ENCODE results near the gene ANO4.
"Not testable (repeated sequence)": the region's sequence is repeated elsewhere in the genome, so short reads cannot be mapped to it uniquely, and the experiment has no call there.

The ANO4 gene

DNA sequence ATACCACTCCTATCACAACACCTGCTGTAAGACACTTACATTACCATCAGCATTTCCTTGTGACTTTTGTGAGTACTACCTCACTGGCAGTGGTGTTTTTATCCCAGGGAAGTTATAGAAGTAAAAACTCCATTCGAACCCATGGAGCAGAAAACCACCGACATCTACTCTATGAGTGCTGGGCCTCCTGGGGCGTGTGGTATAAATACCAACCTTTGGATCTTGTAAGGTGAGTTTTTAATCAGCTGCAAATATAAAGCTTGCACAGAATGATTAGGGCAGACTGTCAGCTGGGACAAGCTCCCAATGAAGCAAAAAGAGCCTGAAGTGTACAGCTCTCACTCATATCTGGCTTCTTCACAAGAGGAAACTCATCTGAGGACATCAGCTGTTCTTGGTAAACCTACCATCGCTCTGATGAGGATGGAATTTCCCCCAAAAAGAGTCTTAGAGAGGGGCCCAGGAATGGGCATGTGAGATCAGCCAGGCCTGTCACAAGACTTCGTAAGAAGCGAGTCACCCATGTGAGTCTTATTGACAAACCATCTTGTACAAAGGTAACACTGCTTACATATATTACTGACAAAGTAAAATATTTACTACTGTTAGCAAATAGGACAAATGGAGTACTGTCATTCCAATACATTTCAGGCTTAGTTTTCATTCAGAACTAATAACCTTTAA is 245.4 kb downstream of the ANO4 start:
- DNase-seq (ENCODE audit: low read depth in 2 of 3, low spot score in 2 of 3), result no peak

DNA sequence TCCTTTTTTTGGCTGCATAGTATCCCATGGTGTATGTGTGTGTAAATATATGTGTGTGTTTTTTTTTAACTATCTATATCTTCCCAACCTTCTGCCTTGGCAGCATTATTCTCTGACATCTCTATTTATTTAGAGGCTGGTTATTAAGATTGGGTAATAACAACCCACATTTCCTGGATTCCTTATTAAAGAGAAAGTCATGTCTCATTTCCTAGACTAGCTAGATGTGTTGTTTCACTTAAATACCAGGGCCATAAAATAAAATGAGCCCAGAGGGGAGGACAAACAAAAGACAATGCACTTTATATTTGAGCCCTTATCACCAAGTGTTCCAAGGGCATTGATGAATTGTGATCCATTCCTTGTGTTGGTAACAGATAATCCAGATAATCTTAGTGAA is 246.4 kb downstream of the ANO4 start:
- no peak for DNase-seq (ENCODE audit: low read depth in 2 of 3, low spot score in 2 of 3)

DNA sequence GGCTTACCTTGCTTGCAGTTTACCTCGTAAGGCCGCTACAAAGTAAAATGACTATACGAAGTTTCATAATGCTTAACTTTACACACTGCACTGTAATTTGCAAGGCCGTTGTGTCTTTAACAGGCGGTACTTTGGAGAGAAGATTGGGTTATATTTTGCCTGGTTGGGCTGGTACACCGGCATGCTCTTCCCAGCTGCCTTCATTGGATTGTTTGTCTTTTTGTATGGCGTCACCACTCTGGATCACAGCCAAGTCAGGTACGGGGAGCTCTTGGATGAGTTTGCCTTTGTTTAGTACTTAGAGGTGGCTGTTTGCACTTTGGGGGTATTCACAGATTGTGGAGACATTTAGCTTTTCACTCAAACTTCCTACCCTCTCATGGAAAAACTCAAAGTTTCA is 247.6 kb downstream of the ANO4 start:
- DNase-seq (ENCODE audit: low read depth in 2 of 3, low spot score in 2 of 3), result no peak

DNA sequence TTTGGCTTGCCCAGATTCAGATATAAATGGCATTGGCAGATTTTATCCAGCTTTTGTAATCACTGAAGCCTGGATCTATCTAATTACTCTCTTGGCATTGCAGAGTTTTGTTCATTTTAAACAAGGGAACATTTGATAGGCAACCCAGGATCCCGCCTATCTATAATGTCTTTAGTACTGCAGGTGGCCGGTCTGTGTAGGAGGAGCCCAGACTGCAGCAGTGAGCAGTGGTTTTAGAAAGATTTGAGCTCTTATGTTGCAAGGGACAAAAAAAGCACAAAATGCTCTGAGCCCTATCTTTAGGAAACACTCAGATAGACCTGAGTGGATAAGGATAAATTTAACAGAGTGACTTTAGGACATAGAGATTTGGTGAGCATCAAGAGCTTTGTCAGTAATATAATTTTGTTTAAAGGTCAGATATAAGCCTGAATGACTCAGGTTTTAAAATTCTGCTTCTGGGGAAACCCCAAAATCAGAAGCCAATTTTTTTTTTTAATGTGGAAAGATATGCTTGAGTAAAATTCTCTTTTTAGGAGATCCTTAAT is 250.0 kb downstream of the ANO4 start:
- no peak for DNase-seq (ENCODE audit: low read depth in 2 of 3, low spot score in 2 of 3)

DNA sequence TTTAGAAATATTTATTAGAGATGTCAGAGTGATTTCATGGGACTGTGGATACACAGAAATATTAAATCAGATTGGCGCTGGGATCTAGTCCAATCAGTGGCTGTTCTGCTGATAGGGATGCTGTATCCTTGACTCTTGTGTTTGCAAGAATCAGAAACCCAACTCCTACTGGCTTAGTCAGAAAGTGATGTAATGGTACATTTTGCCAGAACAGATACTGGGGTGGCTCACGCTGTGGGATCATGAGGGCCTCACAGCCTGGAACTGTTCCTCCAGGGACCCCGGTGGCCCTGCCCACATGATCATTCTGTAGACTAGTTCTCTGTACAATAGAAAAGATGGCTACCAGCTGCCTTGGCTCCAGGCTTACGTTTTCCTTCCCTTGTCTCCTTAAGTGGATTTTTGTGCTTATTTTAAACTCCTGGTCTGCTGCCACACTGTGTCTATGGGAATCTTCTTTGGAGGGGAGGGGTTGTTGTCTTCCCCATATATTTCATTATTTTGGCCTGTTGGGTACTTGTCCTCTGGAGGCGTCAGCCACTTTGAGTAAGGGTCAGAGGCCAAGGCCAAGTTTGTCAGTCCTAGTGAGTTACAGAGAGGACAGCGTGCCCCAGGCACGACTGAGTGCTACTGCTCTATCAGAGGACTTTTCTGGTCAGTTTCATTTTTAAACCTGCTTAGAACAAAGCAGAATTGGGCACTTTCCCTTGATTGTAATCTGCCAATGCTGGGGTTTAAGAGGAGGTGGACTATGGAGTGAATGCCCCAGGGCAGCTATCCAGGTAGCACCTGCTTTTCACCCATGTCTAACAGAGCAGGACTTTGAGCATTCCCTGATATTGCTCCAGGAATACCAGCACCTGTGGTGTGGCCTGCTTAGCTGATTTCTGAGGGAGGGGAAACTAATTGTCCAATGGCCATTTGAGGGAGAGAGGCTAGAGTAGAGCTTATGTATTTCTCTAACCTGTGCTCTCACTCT is 251.2 kb downstream of the ANO4 start:
- no peak for DNase-seq (ENCODE audit: low read depth in 2 of 3, low spot score in 2 of 3)

DNA sequence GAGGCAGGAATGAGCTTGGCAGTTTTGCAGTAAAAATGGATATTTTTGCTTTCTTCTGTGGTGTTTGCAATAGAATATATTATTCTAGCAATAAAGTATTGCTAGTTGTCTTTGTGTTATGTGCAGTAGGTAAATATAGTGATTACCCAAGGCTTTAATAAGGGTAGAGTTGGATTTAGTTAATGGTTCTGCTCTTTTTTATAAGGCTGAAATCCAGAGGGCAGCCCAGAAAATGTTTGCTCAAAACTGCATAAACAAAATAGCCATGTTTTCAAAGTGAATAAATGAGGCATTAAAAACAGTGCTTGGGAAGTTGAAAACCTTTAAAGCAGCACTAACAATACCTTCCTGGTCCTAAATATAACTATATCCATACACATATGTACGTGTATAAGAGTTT is 253.1 kb downstream of the ANO4 start:
- DNase-seq (ENCODE audit: low read depth in 2 of 3, low spot score in 2 of 3), result no peak

DNA sequence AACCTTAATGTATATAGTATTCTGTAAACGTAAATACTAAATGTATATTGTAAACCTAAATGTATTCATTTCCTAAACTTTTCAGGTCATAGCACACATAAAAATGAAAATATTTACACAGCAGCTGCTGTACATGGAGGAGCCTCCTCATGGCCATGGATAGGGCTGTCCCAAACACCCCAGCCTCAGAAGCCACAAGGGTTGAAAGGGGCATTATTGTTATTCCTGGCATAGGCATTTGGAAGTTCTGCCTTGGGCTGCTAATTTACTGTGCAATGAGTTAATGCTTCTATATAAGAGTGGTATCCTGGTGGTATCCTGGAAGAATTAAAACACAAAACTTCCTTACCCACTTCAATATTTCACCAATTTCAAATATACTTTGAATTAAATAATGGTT is 256.1 kb downstream of the ANO4 start:
- no peak for DNase-seq (ENCODE audit: low read depth in 2 of 3, low spot score in 2 of 3)

DNA sequence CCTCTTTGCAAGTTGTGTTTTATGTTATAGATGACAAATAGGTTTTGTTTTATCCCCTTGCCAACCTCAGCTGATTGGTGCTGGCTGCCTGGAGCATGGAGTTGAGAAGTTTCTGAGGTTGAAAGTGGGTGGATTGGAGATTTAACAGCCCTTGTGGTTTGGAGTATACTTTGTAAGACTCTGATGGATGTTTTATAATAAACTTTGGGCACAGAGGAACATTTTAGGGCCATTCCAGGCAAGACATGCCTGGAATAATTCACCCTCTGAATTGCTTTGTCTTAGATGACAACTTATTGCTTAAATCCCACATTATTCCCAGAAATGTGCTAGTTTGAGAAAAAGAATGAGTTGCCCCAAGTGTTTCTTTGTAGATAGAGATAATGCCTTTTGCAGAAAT is 256.6 kb downstream of the ANO4 start:
- no peak for DNase-seq (ENCODE audit: low read depth in 2 of 3, low spot score in 2 of 3)

DNA sequence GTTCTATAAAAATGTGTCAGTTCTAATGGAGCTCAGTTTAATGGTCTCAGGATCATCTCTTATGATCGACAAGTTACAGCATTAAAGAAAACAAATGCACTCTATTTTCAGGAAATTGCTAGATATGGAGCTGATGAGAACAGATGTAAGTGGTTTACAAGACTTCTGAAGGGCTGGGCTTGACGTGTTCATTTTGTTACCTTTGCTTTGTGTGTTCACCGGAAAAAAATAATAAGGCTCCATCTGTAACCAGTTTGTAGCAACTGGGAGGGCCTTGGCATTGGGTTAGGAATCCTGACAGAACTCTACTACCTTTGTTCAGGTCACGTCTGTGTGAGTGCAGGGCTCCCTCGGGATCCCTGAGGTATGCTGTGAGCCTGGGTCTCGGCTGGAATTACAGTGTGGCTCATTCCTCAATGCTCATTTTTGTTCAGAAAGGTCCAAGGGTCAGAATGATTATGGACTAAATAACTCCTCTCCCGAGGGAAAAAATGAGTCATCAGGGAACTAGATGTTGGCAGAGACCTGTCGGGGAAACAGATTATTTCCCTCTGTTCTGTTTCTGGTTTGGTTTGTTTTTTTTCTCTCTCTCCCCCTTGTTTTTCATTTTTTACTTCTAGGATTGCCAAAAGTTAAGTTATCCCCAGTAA is 257.4 kb downstream of the ANO4 start:
- no peak for DNase-seq (ENCODE audit: low read depth in 2 of 3, low spot score in 2 of 3)

DNA sequence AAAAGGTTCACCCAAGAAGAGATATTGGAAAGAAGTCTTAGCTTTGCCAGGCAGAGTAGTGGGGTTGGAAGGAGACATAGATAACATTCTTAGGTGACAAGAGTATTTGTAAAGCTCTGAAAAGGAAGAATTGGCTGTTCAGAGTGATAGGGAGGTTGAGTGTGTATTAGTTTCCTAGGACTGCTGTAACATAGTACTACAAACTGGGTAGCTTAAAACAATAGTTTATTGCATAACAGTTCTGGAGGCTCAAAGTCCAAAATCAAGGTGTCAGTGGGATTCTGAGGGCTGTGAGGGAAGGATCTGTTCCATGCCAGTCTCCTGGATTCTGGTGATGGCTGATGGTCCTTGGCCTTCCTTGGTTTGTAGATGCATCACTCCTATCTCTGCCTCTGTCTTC is 258.6 kb downstream of the ANO4 start:
- no peak for DNase-seq (ENCODE audit: low read depth in 2 of 3, low spot score in 2 of 3)

DNA sequence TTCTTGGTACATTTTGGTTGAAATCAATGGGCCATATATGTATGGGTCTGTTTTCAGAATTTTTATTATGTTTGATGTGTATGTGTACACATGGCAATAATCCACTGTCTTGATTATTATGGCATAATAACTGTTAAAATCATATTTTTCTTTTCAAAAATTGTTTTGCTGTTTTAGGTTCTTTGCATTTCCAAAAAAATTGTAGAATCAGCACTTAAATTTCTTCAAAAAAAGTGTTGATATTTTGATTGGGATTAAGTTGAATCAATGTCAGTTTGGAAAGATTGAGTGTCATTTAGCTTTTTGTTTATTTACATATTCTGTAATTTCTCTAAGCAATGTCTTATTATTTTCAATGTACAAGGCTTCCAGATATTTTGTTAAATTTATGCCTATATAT is 261.4 kb downstream of the ANO4 start:
- DNase-seq (ENCODE audit: low read depth in 2 of 3, low spot score in 2 of 3), result no peak

DNA sequence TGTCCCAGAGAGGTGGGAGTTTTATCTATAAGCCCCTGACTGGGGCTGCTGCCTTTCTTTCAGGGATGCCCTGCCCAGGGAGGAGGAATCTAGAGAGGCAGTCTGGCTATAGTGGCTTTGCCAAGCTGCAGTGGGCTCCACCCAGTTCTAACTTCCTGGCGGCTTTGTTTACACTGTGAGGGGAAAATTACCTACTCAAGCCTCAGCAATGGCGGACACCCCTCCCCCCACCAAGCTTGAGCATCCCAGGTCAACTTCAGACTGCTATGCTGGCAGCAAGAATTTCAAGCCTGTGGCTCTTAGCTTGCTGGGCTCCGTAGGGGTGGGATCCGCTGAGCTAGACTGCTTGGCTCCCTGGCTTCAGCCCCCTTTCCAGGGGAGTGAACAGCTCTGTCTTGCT is 267.9 kb downstream of the ANO4 start:
- DNase-seq (ENCODE audit: low read depth in 2 of 3, low spot score in 2 of 3), result not testable (repeated sequence)

DNA sequence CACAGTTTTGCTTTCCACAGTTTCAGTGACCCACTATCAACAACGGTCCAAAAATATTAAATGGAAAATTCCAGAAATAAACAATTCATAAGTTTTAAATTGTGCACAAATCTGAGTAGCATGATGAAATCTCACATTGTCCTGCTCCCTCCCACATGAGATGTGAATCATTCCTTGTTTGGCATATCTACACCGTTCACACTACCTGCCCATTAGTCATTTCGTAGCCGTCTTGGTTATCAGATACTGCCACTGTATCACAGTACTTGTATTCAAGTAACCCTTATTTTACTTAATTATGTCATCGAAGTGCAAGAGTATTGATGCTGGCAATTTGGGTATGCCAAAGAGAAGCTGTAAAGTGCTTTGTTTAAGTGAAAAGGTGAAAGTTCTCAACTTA is 270.1 kb downstream of the ANO4 start:
- DNase-seq (ENCODE audit: low read depth in 2 of 3, low spot score in 2 of 3), result no peak

DNA sequence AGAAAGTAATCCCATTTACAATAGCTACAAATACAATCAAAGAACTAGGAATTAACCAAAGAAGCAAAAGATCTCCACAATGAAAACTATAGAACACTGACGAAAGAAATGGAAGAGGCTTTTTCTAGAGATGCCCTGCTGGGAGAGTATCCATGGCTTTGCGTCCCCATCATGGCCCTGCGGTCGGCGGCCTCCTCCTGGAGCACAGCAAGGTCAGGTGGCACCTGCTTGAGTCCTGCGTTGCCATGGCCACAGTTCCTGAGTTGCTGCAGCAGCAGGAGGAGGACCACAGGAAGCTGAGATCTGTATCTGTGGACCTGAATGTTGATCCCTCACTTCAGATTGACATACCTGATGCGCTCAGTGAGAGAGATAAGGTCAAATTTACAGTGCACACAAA is 271.9 kb downstream of the ANO4 start:
- DNase-seq (ENCODE audit: low read depth in 2 of 3, low spot score in 2 of 3), result no peak

DNA sequence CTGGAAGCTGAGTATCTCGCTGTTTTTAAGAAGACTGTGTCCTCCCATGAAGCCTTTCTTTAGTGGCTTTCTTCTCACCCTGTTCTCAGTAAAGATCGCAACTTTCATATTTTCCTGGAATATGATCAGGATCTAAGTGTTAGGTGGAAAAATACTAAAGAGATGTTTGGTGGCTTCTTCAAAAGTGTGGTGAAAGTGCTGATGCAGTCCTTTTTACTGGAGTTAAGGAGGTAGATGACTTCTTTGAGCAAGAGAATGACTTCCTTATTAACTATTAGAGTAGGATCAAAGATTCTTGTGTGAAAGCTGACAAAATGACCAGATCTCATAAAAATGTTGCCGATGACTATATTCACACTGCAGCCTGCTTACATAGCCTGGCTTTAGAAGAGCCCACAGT is 273.8 kb downstream of the ANO4 start:
- DNase-seq (ENCODE audit: low read depth in 2 of 3, low spot score in 2 of 3), result no peak

DNA sequence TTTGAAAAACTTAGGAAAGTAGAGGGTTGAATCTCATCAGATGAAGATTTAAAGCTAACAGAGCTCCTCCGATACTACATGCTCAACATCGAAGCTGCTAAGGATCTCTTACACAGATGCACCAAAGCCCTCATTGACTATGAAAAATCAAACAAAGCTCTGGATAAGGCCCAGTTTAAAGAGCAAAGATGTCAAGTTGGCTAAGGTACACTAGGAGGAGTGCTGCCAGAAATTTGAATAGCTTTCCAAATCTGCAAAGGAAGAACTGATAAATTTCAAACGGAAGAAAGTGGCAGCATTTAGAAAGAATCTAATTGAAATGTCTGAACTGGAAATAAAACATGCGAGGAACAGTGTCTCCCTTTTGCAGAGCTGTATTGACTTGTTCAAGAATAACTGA is 274.3 kb downstream of the ANO4 start:
- DNase-seq (ENCODE audit: low read depth in 2 of 3, low spot score in 2 of 3), result no peak

DNA sequence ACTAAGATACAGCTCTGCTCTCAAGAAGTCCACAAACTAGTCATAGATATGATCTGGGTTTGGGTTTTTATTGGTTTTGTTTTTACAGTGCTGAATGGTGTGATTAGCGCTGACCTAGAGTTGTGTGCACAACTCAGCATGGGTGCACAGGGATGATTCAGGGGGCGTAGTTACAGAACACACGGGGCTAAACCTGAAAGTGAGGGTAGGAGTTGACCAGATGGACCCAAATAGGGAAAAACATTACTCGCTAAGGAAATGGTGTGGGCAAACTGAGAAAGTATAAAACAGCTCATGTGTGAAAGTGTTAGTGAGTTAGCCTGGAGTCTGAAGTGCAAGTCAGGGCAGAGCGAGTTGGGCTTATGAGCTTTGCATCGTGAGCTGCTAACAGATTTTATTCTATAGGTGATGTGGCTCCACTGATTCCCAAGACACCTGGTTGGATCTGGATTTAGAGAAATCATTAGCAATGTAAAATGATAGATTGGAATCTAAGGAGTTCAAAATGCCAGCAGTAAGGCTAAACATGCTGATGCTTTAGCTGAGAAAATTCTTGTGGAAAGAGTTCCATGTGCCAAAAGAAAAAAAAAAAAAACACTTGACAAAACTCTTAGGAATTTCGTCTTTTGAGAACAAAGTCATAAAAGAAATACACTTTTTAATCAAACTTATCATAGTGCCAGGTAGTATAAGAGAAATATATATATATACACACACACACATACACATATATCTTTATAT is 280.5 kb downstream of the ANO4 start:
- no peak for DNase-seq (ENCODE audit: low read depth in 2 of 3, low spot score in 2 of 3)

DNA sequence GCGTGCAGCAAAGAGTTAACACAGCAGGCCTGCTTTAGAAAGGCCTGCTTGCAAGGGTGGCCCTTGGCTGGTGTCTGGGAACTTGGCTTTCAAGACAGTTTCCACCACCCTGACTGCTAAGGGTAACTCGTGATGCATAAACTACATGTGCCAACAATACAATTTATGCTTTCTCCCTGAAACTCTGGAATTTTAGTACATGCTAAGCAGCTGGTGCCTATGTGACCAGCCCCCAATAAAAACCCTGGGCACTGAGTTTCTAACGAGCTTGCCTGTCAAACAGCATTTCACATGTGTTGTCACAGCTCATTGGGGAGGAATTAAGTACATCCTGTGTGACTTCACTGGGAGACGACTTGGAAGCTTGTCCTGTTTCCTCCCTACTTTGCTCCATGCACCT is 282.3 kb downstream of the ANO4 start:
- DNase-seq (ENCODE audit: low read depth in 2 of 3, low spot score in 2 of 3), result no peak

DNA sequence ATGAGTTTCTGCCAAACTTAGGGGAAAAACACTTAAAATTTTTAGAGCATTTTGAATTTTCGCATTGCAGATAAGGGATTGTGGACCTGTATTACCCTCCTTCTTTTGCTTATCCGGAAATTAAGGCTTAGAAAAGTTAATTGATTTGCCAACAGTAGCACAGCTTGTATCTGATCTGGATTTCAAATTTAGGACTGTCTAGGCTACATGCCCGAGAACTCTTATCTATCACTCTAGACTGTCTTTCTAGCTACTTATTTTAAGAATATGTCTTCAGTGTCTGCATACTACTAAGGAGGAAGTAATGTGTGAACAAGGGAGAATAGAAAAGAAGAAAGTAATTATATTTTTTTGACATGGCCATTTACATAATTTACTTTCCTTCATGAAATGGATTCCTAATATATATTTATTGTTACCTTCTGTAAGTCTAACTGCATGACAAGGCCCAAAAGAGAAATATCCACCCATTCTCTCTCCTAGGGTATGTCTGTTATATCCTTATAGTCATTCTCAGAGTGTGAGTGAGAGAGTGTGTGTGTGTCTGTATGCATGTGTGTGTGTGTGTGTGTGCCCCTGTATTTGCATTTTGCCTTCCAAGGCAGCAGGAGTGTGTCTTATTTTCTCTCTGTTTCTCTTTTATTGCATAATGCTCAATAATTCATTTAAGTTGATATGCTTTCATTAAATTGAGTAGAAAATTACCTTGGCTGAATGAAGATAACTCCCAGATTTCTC is 283.4 kb downstream of the ANO4 start:
- no peak for DNase-seq (ENCODE audit: low read depth in 2 of 3, low spot score in 2 of 3)

DNA sequence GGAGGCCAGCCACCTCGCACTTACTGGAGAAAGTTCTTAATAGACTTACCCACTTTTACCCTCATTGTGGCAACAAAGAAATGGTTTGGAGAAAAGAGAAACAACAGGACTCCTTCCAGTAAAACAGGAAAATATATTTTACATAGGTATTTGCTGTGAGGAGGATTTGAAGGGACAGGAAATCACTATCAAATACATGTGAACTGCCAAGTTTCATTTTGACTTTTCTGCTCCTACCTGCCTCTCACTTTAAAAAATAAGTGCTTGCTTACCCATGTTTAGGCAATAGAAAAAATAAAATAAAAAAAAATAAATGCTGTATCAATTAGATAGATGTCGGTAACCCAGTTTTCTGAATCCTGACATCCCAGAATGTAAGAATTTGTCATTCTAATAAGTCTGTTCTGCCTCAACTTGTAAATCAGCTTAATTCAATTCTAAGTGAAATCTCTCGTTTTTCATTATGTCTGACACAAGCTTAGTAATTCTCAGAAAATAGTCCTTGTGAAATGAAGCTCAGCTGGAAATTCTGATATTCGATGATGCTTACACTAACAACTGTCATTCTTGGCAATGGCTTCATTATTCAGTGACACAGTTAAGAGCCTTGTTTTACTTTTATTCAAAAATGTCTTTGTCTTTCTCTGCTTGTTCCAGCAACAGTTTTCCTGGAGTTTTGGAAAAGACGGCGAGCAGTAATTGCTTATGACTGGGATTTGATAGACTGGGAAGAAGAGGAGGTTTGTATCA is 284.1 kb downstream of the ANO4 start:
- DNase-seq (ENCODE audit: low read depth in 2 of 3, low spot score in 2 of 3), result no peak

Data from activated CD8-positive, alpha-beta memory T cell treated with anti-CD3 and anti-CD28 coated beads for 48 hours (primary cell).